ENCODE data around the gene LCOR. TPM values are rescaled to one million over a fixed set of nuclear protein-coding genes. Genes with fewer than 3 reads are reported as not detected.

Gene LCOR
- total and polyA plus RNA-seq, 8 donors: 2.0 to 61.3 (median 18.0) TPM

- no peak for TF ChIP-seq CTCF (IDR thresholded peaks at IDR 0.05)
- no peak for TF ChIP-seq POLR2AphosphoS5 (IDR thresholded peaks at IDR 0.05)
- TF ChIP-seq POLR2A (IDR thresholded peaks at IDR 0.05): no peak
- TF ChIP-seq EP300 (IDR thresholded peaks at IDR 0.05): no peak
- H3K27ac ChIP-seq: no peak overlapping the region
- H3K4me1 ChIP-seq: peaks cover 0 to 30% (median 6%) of the 10 kb centered on the region in 4 donors
- H3K9me3 ChIP-seq: no peaks in the 10 kb centered on the region
- peaks cover 0 to 34% (median 20%) of the 10 kb centered on the region in 4 donors for H3K36me3 ChIP-seq
- intact Hi-C loops (cut with DNase I; ENCODE audit: low total_unique reads): no loop called here
- DNase-seq: no peak
- H3K4me3 ChIP-seq: no peak overlapping the region
- no peaks in the 10 kb centered on the region for H3K27me3 ChIP-seq
- WGBS, 5 donors: 66 to 71% (median 67%) methylated on average over 3 of the region's 3 CpGs
These were observed 80.3 kb downstream of the LCOR start for GRCh38 chr10:96912405-96912804.

GRCh38 chr10:96913906-96914305 lies 81.8 kb downstream of the LCOR start:
- no peak for DNase-seq
- no peak overlapping the region for H3K27ac ChIP-seq
- no peak overlapping the region for H3K4me3 ChIP-seq
- WGBS, 5 donors: 97 to 100% (median 98%) methylated on average over 5 of the region's 5 CpGs
- TF ChIP-seq POLR2A (IDR thresholded peaks at IDR 0.05) (no peak), CTCF (IDR thresholded peaks at IDR 0.05) (no peak), EP300 (IDR thresholded peaks at IDR 0.05) (no peak), POLR2AphosphoS5 (IDR thresholded peaks at IDR 0.05) (no peak)
- no peaks in the 10 kb centered on the region for H3K27me3 ChIP-seq
- intact Hi-C loops (cut with DNase I; ENCODE audit: low total_unique reads): no loop called here
- peaks cover 0 to 22% (median 20%) of the 10 kb centered on the region in 4 donors for H3K36me3 ChIP-seq
- no peaks in the 10 kb centered on the region for H3K9me3 ChIP-seq
- peaks cover 0 to 23% (median 8%) of the 10 kb centered on the region in 4 donors for H3K4me1 ChIP-seq

GRCh38 chr10:96917628-96918027 lies 85.5 kb downstream of the LCOR start:
- WGBS, 5 donors: 69 to 83% (median 78%) methylated on average over 5 of the region's 5 CpGs
- no peak overlapping the region for H3K4me3 ChIP-seq
- H3K27ac ChIP-seq: no peak overlapping the region
- TF ChIP-seq POLR2AphosphoS5 (IDR thresholded peaks at IDR 0.05) (no peak), EP300 (IDR thresholded peaks at IDR 0.05) (no peak), POLR2A (IDR thresholded peaks at IDR 0.05) (no peak), CTCF (IDR thresholded peaks at IDR 0.05) (no peak)
- peaks cover 0 to 20% (median 19%) of the 10 kb centered on the region in 4 donors for H3K36me3 ChIP-seq
- H3K27me3 ChIP-seq: no peaks in the 10 kb centered on the region
- H3K4me1 ChIP-seq: peaks cover 0 to 7% (median 3%) of the 10 kb centered on the region in 4 donors
- H3K9me3 ChIP-seq: no peaks in the 10 kb centered on the region
- no peak for DNase-seq
- intact Hi-C loops (cut with DNase I; ENCODE audit: low total_unique reads): no loop called here

- Histone ChIP-seq H3K27ac (no peak overlapping the region), H3K36me3 (peaks cover 0 to 20% (median 19%) of the 10 kb centered on the region in 4 donors), H3K27me3 (no peaks in the 10 kb centered on the region), H3K9me3 (no peaks in the 10 kb centered on the region), H3K4me1 (peaks cover 0 to 14% (median 5%) of the 10 kb centered on the region in 4 donors), H3K4me3 (no peak overlapping the region)
- TF ChIP-seq CTCF (IDR thresholded peaks at IDR 0.05) (no peak), POLR2A (IDR thresholded peaks at IDR 0.05) (no peak), POLR2AphosphoS5 (IDR thresholded peaks at IDR 0.05) (no peak), EP300 (IDR thresholded peaks at IDR 0.05) (no peak)
- no peak for DNase-seq
- WGBS, 5 donors: 65 to 72% (median 68%) methylated on average over 5 of the region's 5 CpGs
- intact Hi-C loops (cut with DNase I; ENCODE audit: low total_unique reads): no loop called here
These were observed 86.3 kb downstream of the LCOR start for GRCh38 chr10:96918214-96919002.
